Measurements from ENCODE around the gene CFAP99.

CFAP99 gene

GRCh38 chr4:2424581-2424980, 5.8 kb downstream of the CFAP99 start:
- no peak for ATAC-seq

GRCh38 chr4:2425386-2426068, 6.8 kb downstream of the CFAP99 start:
- no peak for ATAC-seq
- no peak for TF ChIP-seq CSRNP3 (CRISPR knock-in tag; IDR thresholded peaks at IDR 0.05)
- no peak for TF ChIP-seq ZNF565 (CRISPR knock-in tag; conservative IDR thresholded peaks at IDR 0.05; ENCODE audit: low read depth)
- no peak for TF ChIP-seq TSHZ2 (CRISPR knock-in tag; IDR thresholded peaks at IDR 0.05)
- TF ChIP-seq POU6F1 (CRISPR knock-in tag; IDR thresholded peaks at IDR 0.05; ENCODE audit: borderline replicate concordance, low read depth), result no peak
- TF ChIP-seq GLIS3 (CRISPR knock-in tag; IDR thresholded peaks at IDR 0.05), result no peak
- no peak for TF ChIP-seq BACH2 (CRISPR knock-in tag; IDR thresholded peaks at IDR 0.05; ENCODE audit: borderline replicate concordance)
- TF ChIP-seq ZFP3 (CRISPR knock-in tag; IDR thresholded peaks at IDR 0.05), result no peak

More at GRCh38 chr4:2424581-2424980, 5.8 kb downstream of the CFAP99 start:
- no peak for TF ChIP-seq ZFP3 (CRISPR knock-in tag; IDR thresholded peaks at IDR 0.05)
- no peak for TF ChIP-seq CSRNP3 (CRISPR knock-in tag; IDR thresholded peaks at IDR 0.05)
- no peak for TF ChIP-seq BACH2 (CRISPR knock-in tag; IDR thresholded peaks at IDR 0.05; ENCODE audit: borderline replicate concordance)
- no peak for TF ChIP-seq TCF4 (CRISPR knock-in tag; IDR thresholded peaks at IDR 0.05; ENCODE audit: borderline replicate concordance)
- no peak for TF ChIP-seq ZFP30 (CRISPR knock-in tag; IDR thresholded peaks at IDR 0.05)
- TF ChIP-seq RARB (CRISPR knock-in tag; IDR thresholded peaks at IDR 0.05), result no peak
- no peak for TF ChIP-seq ZC3H10 (CRISPR knock-in tag; IDR thresholded peaks at IDR 0.05)
- TF ChIP-seq POU6F1 (CRISPR knock-in tag; IDR thresholded peaks at IDR 0.05; ENCODE audit: borderline replicate concordance, low read depth), result no peak
- TF ChIP-seq TSHZ2 (CRISPR knock-in tag; IDR thresholded peaks at IDR 0.05), result no peak
- no peak for TF ChIP-seq CSDC2 (CRISPR knock-in tag; IDR thresholded peaks at IDR 0.05)
- TF ChIP-seq TOX (CRISPR knock-in tag; IDR thresholded peaks at IDR 0.05; ENCODE audit: borderline replicate concordance), result no peak

GRCh38 chr4:2426069-2426397, 7.3 kb downstream of the CFAP99 start:
- ATAC-seq, result no peak
- no peak for TF ChIP-seq ZNF565 (CRISPR knock-in tag; conservative IDR thresholded peaks at IDR 0.05; ENCODE audit: low read depth)
- no peak for TF ChIP-seq PPARA (CRISPR knock-in tag; IDR thresholded peaks at IDR 0.05; ENCODE audit: borderline replicate concordance)
- no peak for TF ChIP-seq ISL1 (CRISPR knock-in tag; IDR thresholded peaks at IDR 0.05)
- no peak for TF ChIP-seq ZC3H10 (CRISPR knock-in tag; IDR thresholded peaks at IDR 0.05)
- no peak for TF ChIP-seq ZFP3 (CRISPR knock-in tag; IDR thresholded peaks at IDR 0.05)
- no peak for TF ChIP-seq ZNF70 (CRISPR knock-in tag; IDR thresholded peaks at IDR 0.05)
- TF ChIP-seq CSDC2 (CRISPR knock-in tag; IDR thresholded peaks at IDR 0.05), result no peak
- TF ChIP-seq ZNF8 (CRISPR knock-in tag; IDR thresholded peaks at IDR 0.05), result no peak
- TF ChIP-seq TCF4 (CRISPR knock-in tag; IDR thresholded peaks at IDR 0.05; ENCODE audit: borderline replicate concordance), result no peak
- TF ChIP-seq ESRRG (CRISPR knock-in tag; IDR thresholded peaks at IDR 0.05), result no peak
- no peak for TF ChIP-seq ZFP30 (CRISPR knock-in tag; IDR thresholded peaks at IDR 0.05)
- TF ChIP-seq SNAI2 (CRISPR knock-in tag; IDR thresholded peaks at IDR 0.05), result no peak
- no peak for TF ChIP-seq POU6F1 (CRISPR knock-in tag; IDR thresholded peaks at IDR 0.05; ENCODE audit: borderline replicate concordance, low read depth)
- TF ChIP-seq ARNTL (CRISPR knock-in tag; IDR thresholded peaks at IDR 0.05; ENCODE audit: borderline replicate concordance, low read depth), result no peak

Measured in SK-N-SH treated with all-trans-retinoic acid at 6 μM for 48 hours (cell line).